HUES6 (cell line): ENCODE results near the gene ELAC2.

Experiments used
- H3K27ac ChIP-seq: 2 replicates; pipeline ENCODE4 v1.7.0; 2013; ENCODE audit warnings: low read depth, mild to moderate bottlenecking, low read length, inconsistent platforms
- H3K27me3 ChIP-seq: 2 replicates; pipeline ENCODE4 v1.6.1; 2013; ENCODE audit warnings: low read length; ENCODE audit not compliant: control insufficient read depth, insufficient read depth
- H3K36me3 ChIP-seq: 2 replicates; pipeline ENCODE4 v1.6.1; 2013; ENCODE audit warnings: low read length; ENCODE audit not compliant: control insufficient read depth, insufficient read depth
- H3K4me1 ChIP-seq: 2 replicates; pipeline ENCODE4 v1.6.1; 2013; ENCODE audit warnings: low read length; ENCODE audit not compliant: control insufficient read depth, insufficient read depth
- H3K4me3 ChIP-seq: 2 replicates; pipeline ENCODE4 v1.5.1; 2013; ENCODE audit warnings: low read depth, low read length
- H3K9ac ChIP-seq: one replicate; pipeline ENCODE4 v1.6.1; 2013; ENCODE audit warnings: mild to moderate bottlenecking, low read length
- H3K9me3 ChIP-seq: 2 replicates; pipeline ENCODE4 v1.6.1; 2013; ENCODE audit warnings: low read depth, low read length; ENCODE audit not compliant: control insufficient read depth, insufficient read depth

The ELAC2 gene

GRCh38 chr17:12966413-12966812, 51.4 kb downstream of the ELAC2 start:
- Histone ChIP-seq H3K9ac (no peak overlapping the region), H3K27me3 (no peaks in the 10 kb centered on the region; the same call in 1 of the 2 replicates), H3K27ac (no peak overlapping the region), H3K4me1 (no peaks in the 10 kb centered on the region), H3K9me3 (no peaks in the 10 kb centered on the region), H3K4me3 (no peak overlapping the region), H3K36me3 (no peaks in the 10 kb centered on the region)

GRCh38 chr17:12965988-12966387, 51.8 kb downstream of the ELAC2 start:
- Histone ChIP-seq H3K9ac (no peak overlapping the region), H3K4me3 (no peak overlapping the region), H3K4me1 (no peaks in the 10 kb centered on the region), H3K36me3 (no peaks in the 10 kb centered on the region), H3K27ac (no peak overlapping the region), H3K9me3 (no peaks in the 10 kb centered on the region), H3K27me3 (no peaks in the 10 kb centered on the region)

DNA sequence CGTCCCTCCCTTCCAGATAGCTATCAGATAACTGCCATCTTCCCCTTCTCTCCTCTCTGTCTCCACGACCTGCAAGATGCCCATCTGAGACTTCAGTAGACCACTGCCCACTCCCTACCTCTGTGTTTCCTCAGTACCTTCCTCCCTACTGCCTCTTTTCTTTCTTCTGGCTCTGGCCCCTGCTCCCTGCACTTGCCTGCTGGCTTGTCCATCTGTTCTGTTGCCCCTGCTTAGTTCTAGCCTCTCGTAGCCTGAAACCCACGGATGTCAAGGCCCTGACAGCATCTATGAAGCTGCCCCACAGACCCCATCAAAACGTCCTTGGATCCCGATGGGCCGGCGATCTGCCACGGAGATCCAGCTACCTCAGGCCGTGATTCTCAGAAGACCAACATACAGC, 53.0 kb downstream of the ELAC2 start:
- Histone ChIP-seq H3K9me3 (no peaks in the 10 kb centered on the region), H3K9ac (no peak overlapping the region), H3K27ac (no peak overlapping the region), H3K36me3 (no peaks in the 10 kb centered on the region), H3K4me3 (no peak overlapping the region), H3K4me1 (no peaks in the 10 kb centered on the region), H3K27me3 (no peaks in the 10 kb centered on the region)

DNA sequence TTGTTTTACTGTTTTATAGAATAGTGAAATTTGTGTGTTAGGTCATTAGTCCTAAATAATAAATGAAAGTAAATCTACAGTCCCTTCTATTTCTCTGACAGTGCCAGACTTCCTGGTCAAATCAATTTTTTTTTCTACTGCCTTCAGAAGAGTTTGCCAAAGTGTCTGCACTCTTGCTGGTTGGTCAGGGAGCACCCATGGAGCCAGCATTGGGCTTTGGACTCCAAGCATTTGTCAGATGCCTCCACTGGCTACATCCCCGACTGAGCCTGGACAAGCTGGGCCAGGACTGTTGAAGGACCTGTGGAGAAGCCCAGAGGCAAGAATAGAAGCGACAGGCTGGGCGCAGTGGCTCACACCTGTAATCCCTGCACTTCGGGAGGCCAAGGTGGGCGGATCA, 53.7 kb downstream of the ELAC2 start:
- H3K36me3 ChIP-seq: peaks cover 4% of the 10 kb centered on the region; the same call in 1 of the 2 replicates
- H3K4me3 ChIP-seq: no peak overlapping the region
- H3K4me1 ChIP-seq: no peaks in the 10 kb centered on the region
- H3K27ac ChIP-seq: no peak overlapping the region
- H3K9ac ChIP-seq: no peak overlapping the region
- no peaks in the 10 kb centered on the region for H3K27me3 ChIP-seq
- H3K9me3 ChIP-seq: no peaks in the 10 kb centered on the region

DNA sequence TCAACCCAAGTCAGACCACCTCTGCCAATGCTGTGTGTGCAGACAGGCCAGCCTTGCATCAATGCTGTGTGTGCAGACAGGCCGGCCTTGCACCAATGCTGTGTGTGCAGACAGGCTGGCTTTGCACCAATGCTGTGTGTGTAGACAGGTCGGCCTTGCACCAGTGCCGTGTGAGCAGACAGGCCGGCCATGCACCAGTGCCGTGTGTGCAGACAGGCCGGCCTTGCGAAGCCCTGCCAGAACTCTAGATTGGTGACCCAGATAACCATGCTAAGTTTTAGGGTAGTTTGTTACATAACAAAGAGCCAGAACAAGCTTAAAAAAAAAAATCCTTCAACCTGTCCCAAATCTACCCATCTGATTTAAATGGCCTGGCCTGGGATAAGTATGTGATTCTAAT, 54.3 kb downstream of the ELAC2 start:
- Histone ChIP-seq H3K4me1 (no peaks in the 10 kb centered on the region), H3K36me3 (peaks cover 9% of the 10 kb centered on the region), H3K4me3 (no peak overlapping the region), H3K9ac (no peak overlapping the region), H3K27me3 (no peaks in the 10 kb centered on the region), H3K27ac (no peak overlapping the region), H3K9me3 (no peaks in the 10 kb centered on the region)

DNA sequence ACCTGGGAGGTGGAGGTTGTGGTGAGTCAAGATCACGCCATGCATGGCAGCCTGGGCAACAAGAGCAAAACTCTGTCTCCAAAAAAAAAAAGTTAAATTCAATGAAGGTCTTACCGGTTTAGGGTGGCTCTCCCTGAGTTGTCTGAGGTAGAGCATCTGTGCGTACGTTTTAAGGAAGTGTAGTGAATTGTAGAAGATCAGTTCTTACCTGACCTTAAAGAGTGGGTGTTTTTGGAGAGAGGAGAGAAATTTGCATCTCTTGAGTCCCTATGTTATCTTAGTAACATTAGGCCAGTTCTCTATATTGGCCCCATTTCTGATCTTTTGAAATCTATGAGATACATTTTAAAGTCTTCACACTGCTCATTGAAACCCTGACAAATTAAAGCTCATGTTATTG, 56.2 kb downstream of the ELAC2 start:
- H3K9ac ChIP-seq: no peak overlapping the region

DNA sequence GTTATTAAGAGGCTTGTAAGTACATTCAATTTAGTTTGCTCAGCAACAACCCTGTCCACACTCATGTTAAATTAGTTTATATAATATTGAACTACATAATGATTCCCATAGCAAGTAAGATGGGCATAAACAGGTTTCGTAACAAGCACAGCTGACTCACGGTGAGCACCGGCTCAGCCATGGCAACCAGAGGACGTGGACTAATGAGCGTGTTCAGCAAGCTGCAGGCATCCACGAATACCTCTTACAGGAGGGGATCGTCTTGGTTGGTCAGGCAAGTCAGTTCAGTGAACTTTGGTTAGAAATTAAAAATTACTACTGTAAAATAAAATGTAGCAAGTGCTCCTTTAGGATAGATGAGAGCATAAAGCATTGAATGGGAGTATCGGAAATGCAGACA, 58.4 kb downstream of the ELAC2 start:
- peaks cover 35% of the 10 kb centered on the region for H3K36me3 ChIP-seq

More for the DNA sequence above, 56.2 kb downstream of the ELAC2 start:
- H3K36me3 ChIP-seq: peaks cover 21% of the 10 kb centered on the region
- no peak overlapping the region for H3K4me3 ChIP-seq
- H3K27ac ChIP-seq: no peak overlapping the region
- no peaks in the 10 kb centered on the region for H3K4me1 ChIP-seq
- H3K27me3 ChIP-seq: no peaks in the 10 kb centered on the region
- H3K9me3 ChIP-seq: no peaks in the 10 kb centered on the region

DNA sequence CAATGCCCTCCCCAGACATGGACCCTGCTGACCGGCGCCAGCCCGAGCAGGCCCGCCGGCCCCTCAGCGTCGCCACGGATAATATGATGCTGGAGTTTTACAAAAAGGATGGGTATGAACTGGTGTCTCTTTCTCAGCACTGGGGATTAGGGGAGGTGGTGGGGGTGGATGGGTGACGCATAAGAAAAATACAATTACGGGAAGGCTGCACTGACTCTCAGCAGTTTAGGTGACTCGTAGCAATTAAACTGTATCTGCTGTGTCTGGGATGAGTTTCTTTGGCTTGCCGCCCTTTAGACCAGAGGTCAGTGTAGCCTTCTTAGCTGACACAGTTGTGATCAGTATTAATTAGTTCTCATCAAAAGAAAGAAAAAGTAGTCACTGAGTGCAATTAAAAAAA, 59.0 kb downstream of the ELAC2 start:
- H3K9me3 ChIP-seq: no peaks in the 10 kb centered on the region
- H3K4me1 ChIP-seq: no peaks in the 10 kb centered on the region
- H3K4me3 ChIP-seq: no peak overlapping the region
- no peaks in the 10 kb centered on the region for H3K27me3 ChIP-seq
- no peak overlapping the region for H3K9ac ChIP-seq
- no peak overlapping the region for H3K27ac ChIP-seq
- peaks cover 38% of the 10 kb centered on the region for H3K36me3 ChIP-seq

More for the DNA sequence above, 58.4 kb downstream of the ELAC2 start:
- no peak overlapping the region for H3K9ac ChIP-seq
- no peaks in the 10 kb centered on the region for H3K9me3 ChIP-seq
- no peaks in the 10 kb centered on the region for H3K27me3 ChIP-seq
- H3K4me1 ChIP-seq: no peaks in the 10 kb centered on the region
- no peak overlapping the region for H3K4me3 ChIP-seq
- no peak overlapping the region for H3K27ac ChIP-seq

DNA sequence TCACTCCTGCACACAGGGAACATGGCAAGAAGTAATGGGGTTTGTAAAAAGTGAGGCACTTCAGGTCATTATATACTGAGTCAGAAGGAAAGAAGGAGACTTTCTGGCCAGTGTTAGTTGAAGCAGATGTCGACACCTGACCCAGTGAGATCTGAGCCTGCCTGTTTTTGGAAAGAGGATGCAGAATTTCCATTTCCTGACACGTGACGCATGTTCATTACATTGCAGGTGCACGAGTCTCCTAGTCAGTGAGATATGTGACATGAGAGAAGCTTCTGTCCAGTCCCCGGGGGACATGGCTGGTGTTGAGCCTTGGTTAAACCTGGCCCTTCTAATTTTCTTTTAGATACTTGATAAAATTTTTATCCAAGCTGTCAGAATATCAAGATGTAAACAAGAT, 62.3 kb downstream of the ELAC2 start:
- no peak overlapping the region for H3K27ac ChIP-seq
- no peaks in the 10 kb centered on the region for H3K27me3 ChIP-seq
- no peaks in the 10 kb centered on the region for H3K4me1 ChIP-seq
- no peak overlapping the region for H3K4me3 ChIP-seq
- H3K36me3 ChIP-seq: peaks cover 50% of the 10 kb centered on the region
- H3K9ac ChIP-seq: no peak overlapping the region
- H3K9me3 ChIP-seq: no peaks in the 10 kb centered on the region

GRCh38 chr17:12953156-12953555, 64.7 kb downstream of the ELAC2 start:
- Histone ChIP-seq H3K4me3 (no peak overlapping the region), H3K9ac (no peak overlapping the region)

DNA sequence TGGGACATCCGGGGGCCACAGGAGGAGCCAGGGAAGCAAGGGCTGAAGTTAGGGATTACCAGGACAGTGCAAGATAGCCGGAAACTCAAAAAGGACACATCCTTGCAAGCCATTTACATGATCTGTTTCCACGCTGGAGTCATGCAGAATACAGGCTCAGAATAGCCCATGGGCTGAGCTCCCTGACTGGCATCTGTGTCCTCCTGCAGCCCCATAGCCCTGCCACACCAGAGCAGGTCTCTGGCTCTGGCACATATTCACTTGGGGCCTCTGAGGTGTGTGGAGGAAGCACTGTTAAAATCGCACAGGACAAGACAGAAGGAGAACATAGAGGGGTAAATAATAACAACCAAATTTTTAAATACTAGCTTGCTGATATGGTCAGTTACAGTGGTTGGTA, 65.8 kb downstream of the ELAC2 start:
- Histone ChIP-seq H3K27me3 (no peaks in the 10 kb centered on the region), H3K9ac (no peak overlapping the region), H3K36me3 (peaks cover 50% of the 10 kb centered on the region), H3K9me3 (no peaks in the 10 kb centered on the region), H3K4me3 (no peak overlapping the region), H3K27ac (no peak overlapping the region), H3K4me1 (no peaks in the 10 kb centered on the region)

More at GRCh38 chr17:12953156-12953555, 64.7 kb downstream of the ELAC2 start:
- Histone ChIP-seq H3K27me3 (no peaks in the 10 kb centered on the region), H3K36me3 (peaks cover 47% of the 10 kb centered on the region), H3K9me3 (no peaks in the 10 kb centered on the region), H3K4me1 (no peaks in the 10 kb centered on the region), H3K27ac (no peak overlapping the region)

GRCh38 chr17:12947047-12947446, 70.8 kb downstream of the ELAC2 start:
- Histone ChIP-seq H3K4me3 (no peak overlapping the region), H3K27me3 (no peaks in the 10 kb centered on the region), H3K27ac (no peak overlapping the region), H3K9ac (no peak overlapping the region), H3K9me3 (no peaks in the 10 kb centered on the region), H3K4me1 (no peaks in the 10 kb centered on the region), H3K36me3 (peaks cover 32% of the 10 kb centered on the region)
